HEK293 (cell line): Measurements from ENCODE around the gene CCSER1.

Experiments used
- GLI2 ChIP-seq: fragments of 450-650 bp; formaldehyde crosslinking; IDR thresholded peaks from 2 replicates; pipeline ENCODE4; 2017; ENCODE audit warnings: missing biosample characterization, missing genetic modification characterization, low read depth, borderline replicate concordance
- GLIS2 ChIP-seq: fragments of 450-650 bp; formaldehyde crosslinking; IDR thresholded peaks from 2 replicates; pipeline ENCODE4 v1.5.1; 2016; ENCODE audit warnings: missing biosample characterization, missing genetic modification characterization
- KLF7 ChIP-seq: fragments of 450-650 bp; formaldehyde crosslinking; IDR thresholded peaks from 2 replicates; pipeline ENCODE4 v1.5.1; 2016; ENCODE audit warnings: missing biosample characterization, missing genetic modification characterization, borderline replicate concordance
- KLF8 ChIP-seq: fragments of 450-650 bp; formaldehyde crosslinking; IDR thresholded peaks from 2 replicates; pipeline ENCODE4 v1.5.1; 2016; ENCODE audit warnings: missing biosample characterization, missing genetic modification characterization
- MEIS1 ChIP-seq: sonication (generic); formaldehyde crosslinking; IDR thresholded peaks from 2 replicates; pipeline ENCODE4 v1.8.1; 2022; ENCODE audit warnings: missing genetic modification reagents, mild to moderate bottlenecking, borderline replicate concordance
- OSR2 ChIP-seq: fragments of 450-650 bp; formaldehyde crosslinking; IDR thresholded peaks from 2 replicates; pipeline ENCODE4 v1.5.1; 2016; ENCODE audit warnings: missing biosample characterization, missing genetic modification characterization
- SALL2 ChIP-seq: fragments of 450-650 bp; formaldehyde crosslinking; IDR thresholded peaks from 2 replicates; pipeline ENCODE4 v1.5.0; 2017; ENCODE audit warnings: missing biosample characterization, mild to moderate bottlenecking, missing genetic modification characterization, borderline replicate concordance
- ZBTB17 ChIP-seq: fragments of 450-650 bp; formaldehyde crosslinking; IDR thresholded peaks from 2 replicates; pipeline ENCODE4 v1.5.1; 2016; ENCODE audit warnings: missing biosample characterization, missing genetic modification characterization
- ZEB2 ChIP-seq: fragments of 450-650 bp; formaldehyde crosslinking; IDR thresholded peaks from 2 replicates; pipeline ENCODE4 v1.5.1; 2016; ENCODE audit warnings: missing biosample characterization, missing genetic modification characterization
- ZNF155 ChIP-seq: fragments of 450-650 bp; formaldehyde crosslinking; IDR thresholded peaks from 2 replicates; pipeline ENCODE4 v1.5.1; 2016; ENCODE audit warnings: missing biosample characterization, missing genetic modification characterization
- ZNF174 ChIP-seq: fragments of 450-650 bp; formaldehyde crosslinking; IDR thresholded peaks from 2 replicates; pipeline ENCODE4 v1.5.0; 2017; ENCODE audit warnings: missing biosample characterization, mild to moderate bottlenecking, missing genetic modification characterization
- ZNF223 ChIP-seq: fragments of 450-650 bp; formaldehyde crosslinking; IDR thresholded peaks from 2 replicates; pipeline ENCODE4 v1.5.1; 2016; ENCODE audit warnings: missing biosample characterization, missing genetic modification characterization
- ZNF239 ChIP-seq: fragments of 450-650 bp; formaldehyde crosslinking; IDR thresholded peaks from 2 replicates; pipeline ENCODE4 v1.5.1; 2016; ENCODE audit warnings: missing biosample characterization, missing genetic modification characterization
- ZNF248 ChIP-seq: fragments of 450-650 bp; formaldehyde crosslinking; IDR thresholded peaks from 2 replicates; pipeline ENCODE4 v1.5.1; 2017; ENCODE audit warnings: missing biosample characterization, missing genetic modification characterization
- ZNF302 ChIP-seq: fragments of 450-650 bp; formaldehyde crosslinking; IDR thresholded peaks from 2 replicates; pipeline ENCODE4 v1.5.1; 2016; ENCODE audit warnings: missing biosample characterization, missing genetic modification characterization, low read depth
- ZNF37A ChIP-seq: fragments of 450-650 bp; IDR thresholded peaks from 2 replicates; pipeline ENCODE4 v1.5.1; 2018; ENCODE audit warnings: missing biosample characterization, missing genetic modification characterization
- ZNF404 ChIP-seq: fragments of 450-650 bp; formaldehyde crosslinking; IDR thresholded peaks from 2 replicates; pipeline ENCODE4 v1.5.1; 2017; ENCODE audit warnings: missing biosample characterization, missing genetic modification characterization
- ZNF48 ChIP-seq: fragments of 450-650 bp; formaldehyde crosslinking; IDR thresholded peaks from 2 replicates; pipeline ENCODE4 v1.5.1; 2016; ENCODE audit warnings: missing biosample characterization, missing genetic modification characterization
- ZNF529 ChIP-seq: fragments of 450-650 bp; formaldehyde crosslinking; IDR thresholded peaks from 2 replicates; pipeline ENCODE4 v1.5.1; 2017; ENCODE audit warnings: missing genetic modification characterization, missing biosample characterization; ENCODE audit not compliant: insufficient replicate concordance
- ZNF600 ChIP-seq: fragments of 450-650 bp; formaldehyde crosslinking; IDR thresholded peaks from 2 replicates; pipeline ENCODE4 v1.5.1; 2016; ENCODE audit warnings: missing biosample characterization, missing genetic modification characterization
- ZNF670 ChIP-seq: fragments of 450-650 bp; formaldehyde crosslinking; IDR thresholded peaks from 2 replicates; pipeline ENCODE4 v1.5.1; 2016; ENCODE audit warnings: missing biosample characterization, missing genetic modification characterization, low read depth
- ZNF768 ChIP-seq: fragments of 450-650 bp; formaldehyde crosslinking; IDR thresholded peaks from 2 replicates; pipeline ENCODE4 v1.5.1; 2018; ENCODE audit warnings: missing biosample characterization, mild to moderate bottlenecking, missing genetic modification characterization
- ZNF776 ChIP-seq: fragments of 450-650 bp; formaldehyde crosslinking; IDR thresholded peaks from 2 replicates; pipeline ENCODE4 v1.5.0; 2017; ENCODE audit warnings: missing biosample characterization, missing genetic modification characterization, borderline replicate concordance
- ZSCAN16 ChIP-seq: fragments of 450-650 bp; formaldehyde crosslinking; IDR thresholded peaks from 2 replicates; pipeline ENCODE4 v1.5.1; 2016; ENCODE audit warnings: missing biosample characterization, missing genetic modification characterization
- TF ChIP-seq, protein P1 (sequence below): fragments of 450-650 bp; formaldehyde crosslinking; IDR thresholded peaks from 2 replicates; pipeline ENCODE4 v1.5.1; 2016; ENCODE audit warnings: missing biosample characterization, missing genetic modification characterization
- TF ChIP-seq, protein P2 (sequence below): fragments of 450-650 bp; formaldehyde crosslinking; IDR thresholded peaks from 2 replicates; pipeline ENCODE4 v1.5.1; 2016; ENCODE audit warnings: missing biosample characterization, missing genetic modification characterization
- TF ChIP-seq, protein P3 (sequence below): fragments of 450-650 bp; formaldehyde crosslinking; conservative IDR thresholded peaks from 2 replicates; pipeline ENCODE4 v1.5.1; 2016; ENCODE audit warnings: low read depth, missing biosample characterization, missing genetic modification characterization
- TF ChIP-seq, protein P4 (sequence below): fragments of 450-650 bp; formaldehyde crosslinking; IDR thresholded peaks from 2 replicates; pipeline ENCODE4 v1.5.1; 2016; ENCODE audit warnings: missing biosample characterization, missing genetic modification characterization
- TF ChIP-seq, protein P5 (sequence below): fragments of 450-650 bp; IDR thresholded peaks from 2 replicates; pipeline ENCODE4 v1.5.1; 2018; ENCODE audit warnings: missing biosample characterization, mild to moderate bottlenecking, missing genetic modification characterization

The CCSER1 gene

DNA sequence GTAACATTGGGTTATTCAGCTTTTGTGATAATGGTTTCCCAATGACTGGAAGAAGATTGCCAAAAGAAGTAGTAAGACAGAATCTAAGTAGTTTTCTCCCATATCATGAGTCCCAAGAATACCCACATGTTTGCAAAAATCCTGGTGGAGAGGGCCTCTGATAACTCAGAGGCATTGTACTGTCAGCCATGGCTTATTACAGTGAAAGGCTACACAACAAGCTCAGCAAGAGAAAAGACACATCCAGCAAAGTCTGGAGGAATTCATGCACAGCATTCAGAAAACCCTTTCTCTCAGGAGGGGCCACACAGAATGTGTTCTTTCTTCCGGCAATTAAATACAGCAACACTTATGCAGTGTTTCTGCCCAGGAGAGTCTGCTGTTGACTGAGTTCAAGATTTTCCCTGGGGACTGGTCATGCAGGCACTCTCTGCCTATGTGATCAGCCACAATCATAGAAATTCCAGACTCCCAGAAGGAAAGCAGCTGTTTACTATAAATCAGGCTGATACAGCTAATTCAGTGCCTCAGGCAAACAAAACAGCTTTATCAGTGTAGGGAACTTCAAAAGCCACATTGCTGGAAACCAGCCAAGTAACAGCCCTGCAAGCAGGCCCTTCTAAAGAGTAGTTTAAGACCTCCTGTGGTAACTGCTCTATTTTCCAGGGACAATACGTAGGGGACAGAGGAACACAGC is 937.1 kb downstream of the CCSER1 start (continued):
- TF ChIP-seq, protein P1, sequence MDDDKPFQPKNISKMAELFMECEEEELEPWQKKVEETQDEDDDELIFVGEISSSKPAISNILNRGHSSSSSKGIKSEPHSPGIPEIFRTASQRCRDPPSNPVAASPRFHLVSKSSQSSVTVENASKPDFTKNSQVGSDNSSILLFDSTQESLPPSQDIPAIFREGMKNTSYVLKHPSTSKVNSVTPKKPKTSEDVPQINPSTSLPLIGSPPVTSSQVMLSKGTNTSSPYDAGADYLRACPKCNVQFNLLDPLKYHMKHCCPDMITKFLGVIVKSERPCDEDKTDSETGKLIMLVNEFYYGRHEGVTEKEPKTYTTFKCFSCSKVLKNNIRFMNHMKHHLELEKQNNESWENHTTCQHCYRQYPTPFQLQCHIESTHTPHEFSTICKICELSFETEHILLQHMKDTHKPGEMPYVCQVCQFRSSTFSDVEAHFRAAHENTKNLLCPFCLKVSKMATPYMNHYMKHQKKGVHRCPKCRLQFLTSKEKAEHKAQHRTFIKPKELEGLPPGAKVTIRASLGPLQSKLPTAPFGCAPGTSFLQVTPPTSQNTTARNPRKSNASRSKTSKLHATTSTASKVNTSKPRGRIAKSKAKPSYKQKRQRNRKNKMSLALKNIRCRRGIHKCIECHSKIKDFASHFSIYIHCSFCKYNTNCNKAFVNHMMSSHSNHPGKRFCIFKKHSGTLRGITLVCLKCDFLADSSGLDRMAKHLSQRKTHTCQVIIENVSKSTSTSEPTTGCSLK (tag by site-specific recombination), result no peak
- TF ChIP-seq ZNF776 (tag by site-specific recombination) (no peak), ZNF239 (no peak), GLIS2 (tag by site-specific recombination) (no peak), ZEB2 (tag by site-specific recombination) (peak; percentile 91), ZNF48 (no peak), SALL2 (no peak), ZNF155 (tag by site-specific recombination) (no peak), ZBTB17 (peak; percentile 84), ZNF248 (tag by site-specific recombination) (no peak), ZNF600 (peak; percentile 85), ZNF37A (tag by site-specific recombination) (no peak), MEIS1 (CRISPR knock-in tag) (no peak; the same call in 1 of the 2 replicates), KLF8 (tag by site-specific recombination) (no peak), OSR2 (tag by site-specific recombination) (peak; percentile 85), ZNF670 (tag by site-specific recombination) (no peak), ZNF768 (0 out of 2 replicates have a peak, but pooled peaks have one; percentile 28), ZNF404 (tag by site-specific recombination) (no peak), ZNF223 (tag by site-specific recombination) (no peak), KLF7 (tag by site-specific recombination) (no peak), ZNF302 (tag by site-specific recombination) (0 out of 2 replicates have a peak, but pooled peaks have one; percentile 42), ZNF174 (tag by site-specific recombination) (no peak), ZNF529 (tag by site-specific recombination) (no peak), GLI2 (peak; percentile 65; the same call in 1 of the 2 replicates), ZSCAN16 (tag by site-specific recombination) (0 out of 2 replicates have a peak, but pooled peaks have one; percentile 40)
- TF ChIP-seq, protein P2, sequence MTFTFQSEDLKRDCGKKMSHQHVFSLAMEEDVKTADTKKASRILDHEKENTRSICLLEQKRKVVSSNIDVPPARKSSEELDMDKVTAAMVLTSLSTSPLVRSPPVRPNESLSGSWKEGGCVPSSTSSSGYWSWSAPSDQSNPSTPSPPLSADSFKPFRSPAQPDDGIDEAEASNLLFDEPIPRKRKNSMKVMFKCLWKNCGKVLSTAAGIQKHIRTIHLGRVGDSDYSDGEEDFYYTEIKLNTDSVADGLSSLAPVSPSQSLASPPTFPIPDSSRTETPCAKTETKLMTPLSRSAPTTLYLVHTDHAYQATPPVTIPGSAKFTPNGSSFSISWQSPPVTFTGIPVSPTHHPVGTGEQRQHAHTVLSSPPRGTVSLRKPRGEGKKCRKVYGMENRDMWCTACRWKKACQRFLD, result no peak
- TF ChIP-seq, protein P3, sequence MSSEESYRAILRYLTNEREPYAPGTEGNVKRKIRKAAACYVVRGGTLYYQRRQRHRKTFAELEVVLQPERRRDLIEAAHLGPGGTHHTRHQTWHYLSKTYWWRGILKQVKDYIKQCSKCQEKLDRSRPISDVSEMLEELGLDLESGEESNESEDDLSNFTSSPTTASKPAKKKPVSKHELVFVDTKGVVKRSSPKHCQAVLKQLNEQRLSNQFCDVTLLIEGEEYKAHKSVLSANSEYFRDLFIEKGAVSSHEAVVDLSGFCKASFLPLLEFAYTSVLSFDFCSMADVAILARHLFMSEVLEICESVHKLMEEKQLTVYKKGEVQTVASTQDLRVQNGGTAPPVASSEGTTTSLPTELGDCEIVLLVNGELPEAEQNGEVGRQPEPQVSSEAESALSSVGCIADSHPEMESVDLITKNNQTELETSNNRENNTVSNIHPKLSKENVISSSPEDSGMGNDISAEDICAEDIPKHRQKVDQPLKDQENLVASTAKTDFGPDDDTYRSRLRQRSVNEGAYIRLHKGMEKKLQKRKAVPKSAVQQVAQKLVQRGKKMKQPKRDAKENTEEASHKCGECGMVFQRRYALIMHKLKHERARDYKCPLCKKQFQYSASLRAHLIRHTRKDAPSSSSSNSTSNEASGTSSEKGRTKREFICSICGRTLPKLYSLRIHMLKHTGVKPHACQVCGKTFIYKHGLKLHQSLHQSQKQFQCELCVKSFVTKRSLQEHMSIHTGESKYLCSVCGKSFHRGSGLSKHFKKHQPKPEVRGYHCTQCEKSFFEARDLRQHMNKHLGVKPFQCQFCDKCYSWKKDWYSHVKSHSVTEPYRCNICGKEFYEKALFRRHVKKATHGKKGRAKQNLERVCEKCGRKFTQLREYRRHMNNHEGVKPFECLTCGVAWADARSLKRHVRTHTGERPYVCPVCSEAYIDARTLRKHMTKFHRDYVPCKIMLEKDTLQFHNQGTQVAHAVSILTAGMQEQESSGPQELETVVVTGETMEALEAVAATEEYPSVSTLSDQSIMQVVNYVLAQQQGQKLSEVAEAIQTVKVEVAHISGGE (tag by site-specific recombination), result no peak
- TF ChIP-seq, protein P4, sequence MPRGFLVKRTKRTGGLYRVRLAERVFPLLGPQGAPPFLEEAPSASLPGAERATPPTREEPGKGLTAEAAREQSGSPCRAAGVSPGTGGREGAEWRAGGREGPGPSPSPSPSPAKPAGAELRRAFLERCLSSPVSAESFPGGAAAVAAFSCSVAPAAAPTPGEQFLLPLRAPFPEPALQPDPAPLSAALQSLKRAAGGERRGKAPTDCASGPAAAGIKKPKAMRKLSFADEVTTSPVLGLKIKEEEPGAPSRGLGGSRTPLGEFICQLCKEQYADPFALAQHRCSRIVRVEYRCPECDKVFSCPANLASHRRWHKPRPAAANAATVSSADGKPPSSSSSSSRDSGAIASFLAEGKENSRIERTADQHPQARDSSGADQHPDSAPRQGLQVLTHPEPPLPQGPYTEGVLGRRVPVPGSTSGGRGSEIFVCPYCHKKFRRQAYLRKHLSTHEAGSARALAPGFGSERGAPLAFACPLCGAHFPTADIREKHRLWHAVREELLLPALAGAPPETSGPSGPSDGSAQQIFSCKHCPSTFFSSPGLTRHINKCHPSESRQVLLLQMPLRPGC (tag by site-specific recombination), result peak; percentile 94
- TF ChIP-seq, protein P5, sequence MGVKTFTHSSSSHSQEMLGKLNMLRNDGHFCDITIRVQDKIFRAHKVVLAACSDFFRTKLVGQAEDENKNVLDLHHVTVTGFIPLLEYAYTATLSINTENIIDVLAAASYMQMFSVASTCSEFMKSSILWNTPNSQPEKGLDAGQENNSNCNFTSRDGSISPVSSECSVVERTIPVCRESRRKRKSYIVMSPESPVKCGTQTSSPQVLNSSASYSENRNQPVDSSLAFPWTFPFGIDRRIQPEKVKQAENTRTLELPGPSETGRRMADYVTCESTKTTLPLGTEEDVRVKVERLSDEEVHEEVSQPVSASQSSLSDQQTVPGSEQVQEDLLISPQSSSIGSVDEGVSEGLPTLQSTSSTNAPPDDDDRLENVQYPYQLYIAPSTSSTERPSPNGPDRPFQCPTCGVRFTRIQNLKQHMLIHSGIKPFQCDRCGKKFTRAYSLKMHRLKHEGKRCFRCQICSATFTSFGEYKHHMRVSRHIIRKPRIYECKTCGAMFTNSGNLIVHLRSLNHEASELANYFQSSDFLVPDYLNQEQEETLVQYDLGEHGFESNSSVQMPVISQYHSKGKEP, result no peak
